Mesenchymal stem cell (in vitro differentiated cells and primary cell): ENCODE results near the gene CEBPE.

Experiments used
- DNase-seq: peaks from one replicate; pipeline ENCODE4 v3.0.0-alpha.2; 2013
- H2AFZ ChIP-seq: one replicate; pipeline ENCODE4 v1.6.1; 2013; ENCODE audit warnings: low read depth, mild to moderate bottlenecking, control low read depth, inconsistent platforms, low read length, moderate library complexity
- H2AK5ac ChIP-seq: 2 replicates; pipeline ENCODE4 v1.6.1; 2013; ENCODE audit warnings: low read length, moderate library complexity, mild to moderate bottlenecking, inconsistent platforms; ENCODE audit not compliant: severe bottlenecking
- H2BK120ac ChIP-seq: one replicate; pipeline ENCODE4 v1.6.1; 2013; ENCODE audit warnings: low read depth, mild to moderate bottlenecking, inconsistent platforms, low read length, moderate library complexity
- H2BK12ac ChIP-seq, 2 experiments: one replicate each; pipeline ENCODE4 v1.6.1; 2013; ENCODE audit warnings: inconsistent platforms in 2 of 2, low read length in 2 of 2, mild to moderate bottlenecking in 2 of 2, moderate library complexity in 2 of 2, control low read depth in 1 of 2
- H2BK15ac ChIP-seq: one replicate; pipeline ENCODE4 v1.6.1; 2013; ENCODE audit warnings: mild to moderate bottlenecking, low read depth, inconsistent platforms; ENCODE audit not compliant: poor library complexity, severe bottlenecking
- H2BK5ac ChIP-seq: 2 replicates; pipeline ENCODE4 v1.6.1; 2013; ENCODE audit warnings: low read depth, mild to moderate bottlenecking, low read length, control low read depth, inconsistent platforms; ENCODE audit not compliant: poor library complexity, severe bottlenecking
- H3K14ac ChIP-seq, 2 experiments: one replicate each; pipeline ENCODE4 v1.6.1; 2013; ENCODE audit warnings: inconsistent platforms in 2 of 2, low read length in 2 of 2, control low read depth in 1 of 2, mild to moderate bottlenecking in 1 of 2, moderate library complexity in 1 of 2
- H3K18ac ChIP-seq, 2 experiments: one replicate each; pipeline ENCODE4 v1.6.1; 2013; ENCODE audit warnings: inconsistent platforms in 2 of 2, low read length in 2 of 2, control low read depth in 1 of 2, low read depth in 1 of 2, mild to moderate bottlenecking in 1 of 2
- H3K23ac ChIP-seq, 2 experiments: one replicate each; pipeline ENCODE4 v1.6.1; 2013; ENCODE audit warnings: inconsistent platforms in 2 of 2, low read length in 2 of 2, mild to moderate bottlenecking in 2 of 2, moderate library complexity in 2 of 2, control low read depth in 1 of 2
- H3K27ac ChIP-seq: 2 replicates; pipeline ENCODE4 v1.5.1; 2013; ENCODE audit warnings: mild to moderate bottlenecking, moderate library complexity, low read length, control low read depth, inconsistent platforms; ENCODE audit not compliant: poor library complexity, severe bottlenecking
- H3K27me3 ChIP-seq, 2 experiments: 2 replicates each; pipeline versions ENCODE4 v1.6.1 to v1.7.0; 2013; ENCODE audit warnings: low read length in 2 of 2, mild to moderate bottlenecking in 2 of 2, moderate library complexity in 2 of 2, control low read depth in 1 of 2, inconsistent platforms in 1 of 2; ENCODE audit not compliant: control insufficient read depth in 1 of 2, insufficient read depth in 1 of 2
- H3K36me3 ChIP-seq, 2 experiments: 2 replicates each; pipeline versions ENCODE4 v1.6.1 to v1.7.0; 2013; ENCODE audit warnings: low read length in 2 of 2, control low read depth in 1 of 2, inconsistent platforms in 1 of 2, low read depth in 1 of 2, mild to moderate bottlenecking in 1 of 2; ENCODE audit not compliant: insufficient read depth in 2 of 2, control insufficient read depth in 1 of 2
- H3K4ac ChIP-seq, 2 experiments: one replicate each; pipeline ENCODE4 v1.6.1; 2013; ENCODE audit warnings: inconsistent platforms in 2 of 2, low read length in 2 of 2, mild to moderate bottlenecking in 2 of 2, moderate library complexity in 2 of 2, control low read depth in 1 of 2, low read depth in 1 of 2
- H3K4me1 ChIP-seq: 2 replicates; pipeline ENCODE4 v1.6.1; 2013; ENCODE audit warnings: low read depth, low read length, control low read depth; ENCODE audit not compliant: control insufficient read depth, insufficient read depth
- H3K4me2 ChIP-seq: 2 replicates; pipeline ENCODE4 v1.6.1; 2013; ENCODE audit warnings: low read length, mild to moderate bottlenecking, inconsistent platforms; ENCODE audit not compliant: poor library complexity, severe bottlenecking
- H3K4me3 ChIP-seq, 2 experiments: 2 replicates each; pipeline versions ENCODE4 v1.5.1 to v1.7.0; 2013; ENCODE audit warnings: low read length in 2 of 2, mild to moderate bottlenecking in 2 of 2, control low read depth in 1 of 2, low read depth in 1 of 2; ENCODE audit not compliant: insufficient read depth in 1 of 2
- H3K79me1 ChIP-seq: replicated peaks from 2 replicates; pipeline ENCODE4 v1.6.1; 2013; ENCODE audit warnings: mild to moderate bottlenecking, control low read depth, low read length, inconsistent platforms; ENCODE audit not compliant: poor library complexity, severe bottlenecking
- H3K9ac ChIP-seq: 2 replicates; pipeline ENCODE4 v1.7.0; 2013; ENCODE audit warnings: mild to moderate bottlenecking, low read length, moderate library complexity
- H3K9me3 ChIP-seq: 2 replicates; pipeline ENCODE4 v1.7.0; 2013; ENCODE audit warnings: mild to moderate bottlenecking, low read length; ENCODE audit not compliant: control insufficient read depth
- H4K8ac ChIP-seq: one replicate; pipeline ENCODE4 v1.6.1; 2013; ENCODE audit warnings: inconsistent platforms, mild to moderate bottlenecking, low read length, moderate library complexity
- H4K91ac ChIP-seq: one replicate; pipeline ENCODE4 v1.6.1; 2013; ENCODE audit warnings: mild to moderate bottlenecking, low read length, inconsistent platforms
- WGBS: methylation state at CpG from one replicate; pipeline ENCODE4 v1.1.7; 2013; ENCODE audit warnings: mixed read lengths; 5-methylcytosine and 5-hydroxymethylcytosine counted together

Gene CEBPE

DNA sequence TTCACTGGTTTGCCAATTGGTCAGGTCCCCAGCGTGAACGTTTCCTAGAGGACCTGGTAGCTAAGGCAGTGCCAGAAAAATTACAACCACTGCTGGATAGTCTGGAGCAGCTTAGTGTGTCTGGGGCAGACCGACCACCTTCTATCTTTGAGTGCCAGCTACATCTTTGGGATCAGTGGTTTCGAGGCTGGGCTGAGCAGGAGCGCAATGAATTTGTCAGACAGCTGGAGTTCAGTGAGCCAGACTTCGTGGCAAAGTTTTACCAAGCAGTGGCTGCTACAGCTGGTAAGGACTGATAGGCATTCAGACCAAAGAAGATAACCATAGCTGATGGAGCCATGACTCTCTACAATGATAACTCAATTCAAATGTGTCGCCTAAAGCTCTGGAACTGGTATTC lies 21.3 kb downstream of the CEBPE start:
- Histone ChIP-seq H3K36me3 (peaks cover 8 to 39% of the 10 kb centered on the region in 2 experiments), H3K9me3 (no peaks in the 10 kb centered on the region), H2AK5ac (no peak overlapping the region), H3K4me3 (peak overlapping the region in 1 of 2 experiments; percentile 84), H4K8ac (no peak overlapping the region), H3K4me1 (peaks cover 4% of the 10 kb centered on the region), H2AFZ (no peak overlapping the region), H3K14ac (no peak overlapping the region), H3K4ac (no peak overlapping the region), H3K18ac (no peak overlapping the region), H3K27ac (no peak overlapping the region), H2BK120ac (no peak overlapping the region), H4K91ac (no peak overlapping the region), H3K4me2 (no peak overlapping the region), H3K23ac (no peak overlapping the region), H3K27me3 (no peaks in the 10 kb centered on the region), H2BK15ac (no peak overlapping the region), H3K9ac (no peak overlapping the region), H2BK12ac (no peak overlapping the region), H2BK5ac (no peak overlapping the region), H3K79me1 (peaks cover 12% of the 10 kb centered on the region)
- DNase-seq = no peak
- 92% methylated on average over 7 of the region's 7 CpGs for WGBS

DNA sequence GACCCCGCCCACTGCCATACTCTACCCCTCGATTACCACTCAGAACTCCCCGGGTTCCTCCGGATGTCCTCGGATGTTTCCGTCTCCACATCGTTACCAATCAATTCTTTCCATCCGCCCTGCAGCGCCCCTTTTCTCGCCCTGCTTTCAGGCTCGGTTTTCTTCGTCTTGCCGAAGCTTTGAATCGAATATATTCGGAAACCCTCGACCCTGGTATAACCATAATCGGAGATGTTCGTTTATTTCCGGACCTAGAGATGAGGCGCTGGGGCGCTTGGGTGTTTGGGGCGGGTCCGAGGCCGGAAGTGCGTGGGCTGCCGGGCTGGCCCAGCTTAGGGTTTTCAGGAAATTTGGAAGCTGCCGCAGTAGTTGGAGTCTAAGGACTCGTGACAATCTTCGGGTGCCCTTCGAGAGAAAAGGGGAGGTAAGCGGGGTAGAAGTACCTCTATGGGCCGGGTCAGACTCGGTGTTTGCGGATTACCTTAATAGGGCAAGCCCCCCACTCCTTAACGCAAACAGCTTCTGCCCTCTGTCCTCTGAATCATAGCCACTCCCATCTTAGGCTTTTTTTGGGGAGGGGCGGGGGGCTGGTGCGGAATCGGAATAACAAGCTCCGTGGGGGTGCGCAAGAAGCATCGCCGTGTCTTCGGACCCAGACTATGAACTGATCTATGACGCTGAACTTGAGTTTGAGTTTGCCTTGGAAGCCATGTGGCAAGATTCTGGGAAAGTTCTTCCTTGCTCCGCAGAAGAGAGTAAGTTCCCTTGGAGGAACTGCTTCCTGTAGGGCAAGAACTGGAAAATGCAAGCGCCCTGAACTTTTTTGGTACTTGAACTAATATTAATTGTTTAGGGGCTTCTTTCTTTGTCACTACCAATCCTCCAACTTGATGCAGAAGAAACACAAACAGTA lies 23.6 kb downstream of the CEBPE start, which contains the start of gene C14orf119:
C14orf119 (plus strand) TSS at position 310 of the 913 bp plus-strand sequence. CDS start 2,154 bp downstream, outside the sequence.
- peaks cover 4% of the 10 kb centered on the region for H3K4me1 ChIP-seq
- peak within 1 kb of the TSS; percentile 96 for H2BK15ac ChIP-seq
- H3K79me1 ChIP-seq = peaks cover 4% of the 10 kb centered on the region
- peak within 1 kb of the TSS; percentile 92 for H3K9ac ChIP-seq
- peak within 1 kb of the TSS; percentile 30 to 92 for H3K23ac ChIP-seq
- H2BK5ac ChIP-seq = peak within 1 kb of the TSS; percentile 99
- peak within 1 kb of the TSS; percentile 84 for H2BK120ac ChIP-seq
- peak within 1 kb of the TSS; percentile 84 to 99 for H3K4me3 ChIP-seq
- H4K91ac ChIP-seq = peak within 1 kb of the TSS; percentile 99
- H3K4ac ChIP-seq = peak within 1 kb of the TSS; percentile 98 to 99
- H3K36me3 ChIP-seq = peaks cover 11 to 59% of the 10 kb centered on the region in 2 experiments
- WGBS = under 1% methylated on average over 41 of the region's 46 CpGs
- H3K27me3 ChIP-seq = no peaks in the 10 kb centered on the region
- peak within 1 kb of the TSS; percentile 59 for H2AFZ ChIP-seq
- H3K14ac ChIP-seq = peak within 1 kb of the TSS; percentile 59 to 94
- peak within 1 kb of the TSS; percentile 100 for H4K8ac ChIP-seq
- H3K27ac ChIP-seq = peak within 1 kb of the TSS; percentile 97
- peak within 1 kb of the TSS; percentile 74 for H3K4me2 ChIP-seq
- DNase-seq = peak; percentile 100
- peak within 1 kb of the TSS in 1 of 2 experiments; percentile 70 for H2BK12ac ChIP-seq
- H3K18ac ChIP-seq = peak within 1 kb of the TSS; percentile 99 to 100
- H3K9me3 ChIP-seq = no peaks in the 10 kb centered on the region
- peak within 1 kb of the TSS; percentile 65 for H2AK5ac ChIP-seq

- DNase-seq = peak; percentile 93
- Histone ChIP-seq H3K23ac (peak within 1 kb of the TSS; percentile 30 to 92), H2AFZ (peak within 1 kb of the TSS; percentile 59), H3K4ac (peak within 1 kb of the TSS; percentile 98 to 99), H2BK12ac (peak within 1 kb of the TSS in 1 of 2 experiments; percentile 70), H3K79me1 (peaks cover 6% of the 10 kb centered on the region), H2BK15ac (peak within 1 kb of the TSS; percentile 96), H3K4me1 (peaks cover 3% of the 10 kb centered on the region), H2BK5ac (peak within 1 kb of the TSS; percentile 99), H3K27me3 (no peaks in the 10 kb centered on the region), H4K8ac (peak within 1 kb of the TSS; percentile 100), H3K27ac (peak within 1 kb of the TSS; percentile 97), H3K36me3 (peaks cover 14 to 65% of the 10 kb centered on the region in 2 experiments), H3K4me2 (peak within 1 kb of the TSS; percentile 74), H3K14ac (peak within 1 kb of the TSS; percentile 59 to 94), H2AK5ac (peak within 1 kb of the TSS; percentile 65), H3K18ac (peak within 1 kb of the TSS; percentile 99 to 100), H2BK120ac (peak within 1 kb of the TSS; percentile 84), H4K91ac (peak within 1 kb of the TSS; percentile 99), H3K9ac (peak within 1 kb of the TSS; percentile 92), H3K4me3 (peak within 1 kb of the TSS; percentile 84 to 99), H3K9me3 (no peaks in the 10 kb centered on the region)
- WGBS = under 1% methylated on average over 47 of the region's 55 CpGs
Observed at GRCh38 chr14:23094666-23095195, 24.3 kb downstream of the CEBPE start, which contains the start of gene ACIN1. TSS of gene ACIN1 (minus strand) at chr14:23095136. CDS start at chr14:23095112, 24 bp downstream.
